LNCAP (cell line): ENCODE results near the gene SEBOX.

Experiments
- CTCF ChIP-seq: fragments of 450-650 bp; IDR thresholded peaks from 2 replicates; pipeline ENCODE4 v1.5.1; 2017; ENCODE audit warnings: mild to moderate bottlenecking

Gene SEBOX

GRCh38 chr17:28391401-28391800 lies 26.4 kb upstream of the SEBOX start:
- TF ChIP-seq CTCF, result no peak

- no peak for TF ChIP-seq CTCF
These were observed 26.0 kb upstream of the SEBOX start for GRCh38 chr17:28390984-28391383.

- no peak for TF ChIP-seq CTCF
These were observed 25.6 kb upstream of the SEBOX start for GRCh38 chr17:28390563-28390962.

GRCh38 chr17:28390141-28390540 lies 25.1 kb upstream of the SEBOX start:
- TF ChIP-seq CTCF, result no peak

GRCh38 chr17:28388106-28388505 lies 23.1 kb upstream of the SEBOX start:
- no peak for TF ChIP-seq CTCF

GRCh38 chr17:28386391-28386790 lies 21.4 kb upstream of the SEBOX start:
- TF ChIP-seq CTCF, result no peak

GRCh38 chr17:28385406-28385805 lies 20.4 kb upstream of the SEBOX start:
- no peak for TF ChIP-seq CTCF

GRCh38 chr17:28385037-28385400 lies 20.0 kb upstream of the SEBOX start:
- no peak for TF ChIP-seq CTCF
